ENCODE results near the gene KDM5C. TPM values are rescaled to one million over a fixed set of nuclear protein-coding genes. Genes with fewer than 3 reads are reported as not detected.

KDM5C gene
- total and polyA plus RNA-seq, 2 of the 8 experiments (the other 6 are each of a cell fraction or from before 2014, with no cell fraction given) = 42.4 to 82.2 TPM

DNA sequence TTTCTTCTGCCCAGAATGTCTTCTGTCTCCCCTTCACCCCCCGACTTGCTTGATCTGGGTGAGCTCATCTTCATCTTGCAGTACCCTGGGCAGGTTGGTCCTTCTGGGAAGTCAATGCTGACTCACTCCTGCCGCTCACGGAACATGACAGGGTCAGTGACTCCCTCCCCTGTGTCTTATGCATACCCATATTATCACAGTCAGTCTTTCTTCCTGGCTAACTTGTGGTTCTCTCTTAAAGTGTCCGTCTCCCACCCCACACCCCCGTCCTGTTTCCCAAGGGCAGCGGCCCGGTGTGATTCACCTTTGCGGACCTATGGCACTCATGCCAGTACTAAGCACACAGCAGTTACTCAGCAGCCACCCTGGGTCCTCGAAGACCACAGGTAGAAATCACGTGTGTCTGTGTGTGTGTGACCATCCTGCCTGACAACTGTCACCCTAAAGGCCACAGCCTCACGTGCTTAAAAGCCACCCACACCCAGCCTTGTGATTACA lies 38.6 kb upstream of the KDM5C start:
- no peak overlapping the region for H4K8ac ChIP-seq (ENCODE audit: extremely low read depth, insufficient read depth, low read length)
- H2BK12ac ChIP-seq (ENCODE audit: low read depth, low read length) = no peak overlapping the region
- DNase-seq (ENCODE audit: low read depth in 1 of 2, low spot score in 2 of 2) = no peak
- H3K9me3 ChIP-seq (ENCODE audit: insufficient read depth in 2 of 2, low read depth in 1 of 2, low read length in 1 of 2) = no peaks in the 10 kb centered on the region
- no peak overlapping the region for H3K27ac ChIP-seq (ENCODE audit: low read depth, low read length)
- no peak overlapping the region for H3K4me3 ChIP-seq (ENCODE audit: extremely low read depth in 1 of 4, insufficient read depth in 2 of 4, low read depth in 3 of 4, low read length in 4 of 4)
- POLR2A ChIA-PET (ENCODE audit: partially characterized antibody) = no interaction called here
- no peak overlapping the region for H2BK120ac ChIP-seq (replicated peaks; ENCODE audit: low read depth, low read length)
- H4K20me1 ChIP-seq (replicated peaks in 1 of 2; ENCODE audit: control insufficient read depth in 1 of 2, insufficient read depth in 2 of 2, low read length in 2 of 2) = no peaks in the 10 kb centered on the region
- no peak for FAIRE-seq
- WGBS, 2 experiments (ENCODE audit: extremely low coverage in 1 of 2, insufficient coverage in 1 of 2, insufficient read length in 1 of 2, insufficient replicate concordance in 2 of 2, low coverage in 1 of 2, low lambda C conversion rate in 2 of 2, missing lambda C conversion rate in 1 of 2) = 84% methylated on average over 11 of the region's 11 CpGs; no CpG with 5 or more reads in 1 of the 2 experiments
- H2AK5ac ChIP-seq (ENCODE audit: low read depth, low read length) = no peak overlapping the region
- no peaks in the 10 kb centered on the region for H3K36me3 ChIP-seq (ENCODE audit: control insufficient read depth in 2 of 4, insufficient read depth in 4 of 4, low read length in 3 of 4)
- no peaks in the 10 kb centered on the region for H3K27me3 ChIP-seq (replicated peaks in 1 of 4; ENCODE audit: control insufficient read depth in 3 of 4, extremely low read depth in 1 of 4, insufficient read depth in 3 of 4, low read length in 3 of 4)
- H4K91ac ChIP-seq (replicated peaks; ENCODE audit: insufficient read length, low read length) = no peak overlapping the region
- H3K79me2 ChIP-seq (ENCODE audit: control insufficient read depth in 1 of 2, insufficient read depth in 2 of 2, low read length in 2 of 2) = no peaks in the 10 kb centered on the region
- no peak overlapping the region for H3K23ac ChIP-seq (ENCODE audit: insufficient read length)
- no peak overlapping the region for H3K14ac ChIP-seq (ENCODE audit: insufficient read length)
- H3K23me2 ChIP-seq (ENCODE audit: low read depth, low read length) = no peaks in the 10 kb centered on the region
- H3K4me1 ChIP-seq (replicated peaks in 1 of 4; ENCODE audit: control insufficient read depth in 3 of 4, insufficient read depth in 4 of 4, low read length in 3 of 4) = no peaks in the 10 kb centered on the region
- no peak overlapping the region for H4K5ac ChIP-seq (ENCODE audit: insufficient read length, low read depth, low read length)
- H3K4me2 ChIP-seq (ENCODE audit: insufficient read depth in 1 of 2, low read depth in 2 of 2, low read length in 2 of 2) = no peak overlapping the region
- H2BK5ac ChIP-seq (ENCODE audit: low read depth, low read length) = no peak overlapping the region
- H3K79me1 ChIP-seq (ENCODE audit: low read depth, low read length) = no peaks in the 10 kb centered on the region; the same call in 1 of the 2 replicates
- no peak overlapping the region for H3K9ac ChIP-seq (replicated peaks in 1 of 4; ENCODE audit: extremely low read depth in 1 of 4, low read depth in 3 of 4, low read length in 3 of 4)
- H2BK20ac ChIP-seq (ENCODE audit: low read length) = no peak overlapping the region
- no peak overlapping the region for H3K56ac ChIP-seq (replicated peaks; ENCODE audit: insufficient read length, low read depth, low read length)
- no peak overlapping the region for H3K18ac ChIP-seq (ENCODE audit: extremely low read depth, low read length)
- H2AFZ ChIP-seq (ENCODE audit: low read length) = no peak overlapping the region
- TF ChIP-seq POLR2A (IDR thresholded peaks at IDR 0.05; ENCODE audit: control extremely low read depth in 1 of 2, low read depth in 2 of 2, low read length in 2 of 2) = no peak
- TF ChIP-seq JUND (IDR thresholded peaks at IDR 0.05; ENCODE audit: low read length) = no peak
- TF ChIP-seq GABPA (IDR thresholded peaks at IDR 0.05; ENCODE audit: borderline replicate concordance, insufficient read depth, low read length) = no peak
- H3K4ac ChIP-seq (replicated peaks; ENCODE audit: insufficient read length, low read depth, low read length) = no peak overlapping the region
- no peak overlapping the region for H2BK15ac ChIP-seq (ENCODE audit: low read length)
- CTCF ChIA-PET (ENCODE audit: partially characterized antibody) = interaction anchor here (1.1 to 1.4 kb wide), 2 partner anchors 17 to 20 kb away, joined by 3 to 4 read pairs; partner anchors contain the start of gene IQSEC2

Measured in H1 (cell line).